H1 (cell line): ENCODE data around the gene FAM240A. TPM values are rescaled to one million over a fixed set of nuclear protein-coding genes. Genes with fewer than 3 reads are reported as not detected.

Experiments
- CBX5 ChIP-seq: fragments of 300-800, 300-1000 bp; sonication (generic); IDR thresholded peaks from 2 replicates; pipeline ENCODE4 v1.7.1; 2016; ENCODE audit warnings: antibody characterized with exemption, low read length, low read depth
- RAD21 ChIP-seq, 2 experiments: IDR thresholded peaks in 1 of 2; conservative IDR thresholded peaks in 1 of 2; 2 replicates each; pipeline ENCODE4 v1.6.1; 2011; ENCODE audit warnings: low read depth in 2 of 2, low read length in 2 of 2, improper control_type of control experiment in 1 of 2, inconsistent platforms in 1 of 2, mild to moderate bottlenecking in 1 of 2, moderate library complexity in 1 of 2
- RFX5 ChIP-seq: IDR thresholded peaks from 2 replicates; pipeline ENCODE4 v1.6.1; 2011; ENCODE audit warnings: low read depth, low read length, improper control_type of control experiment, borderline replicate concordance
- polyA plus RNA-seq, 7 experiments: library from polyadenylated mRNA; depleted of rRNA in 3 of 7; stranded (reverse) in 5 of 7; unstranded in 2 of 7; fragments of >200 nt in 5 of 7; fragments of 200-250 nt in 2 of 7; gene quantifications; 1 replicate in 5 of 7; 2 replicates in 1 of 7; 4 replicates in 1 of 7; pipeline versions ENCODE4 v1.2.1 to v1.2.3, GENCODE V29; 2011 to 2013; ENCODE audit warnings: missing spikeins in 2 of 7, mixed read lengths in 2 of 7
- total RNA-seq: library from RNA; stranded (reverse); fragmentation: NEBNext Ultra II Directional; extraction: Animal tissue kit (Norgen Biotek cat#: 25700); gene quantifications from 2 replicates; pipeline ENCODE4 v1.2.1, GENCODE V29; 2021

The FAM240A gene
- total and polyA plus RNA-seq, 2 of the 8 experiments (the other 6 are each of a cell fraction or from before 2014, with no cell fraction given): 0.08 TPM; not detected in 1

GRCh38 chr3:46615050-46615775, 2.9 kb downstream of the FAM240A start (continued):
- TF ChIP-seq RFX5: no peak
- TF ChIP-seq CBX5: no peak
- TF ChIP-seq RAD21 (IDR thresholded peaks at IDR 0.05 in 1 of 2, conservative IDR thresholded peaks at IDR 0.05 in 1 of 2; ENCODE audit: low read depth in 2 of 2, low read length in 2 of 2): no peak
